H9 (cell line): Measurements from ENCODE around the gene CBLB. TPM values are rescaled to one million over a fixed set of nuclear protein-coding genes. Genes with fewer than 3 reads are reported as not detected.
A peak's percentile ranks its signal among the peaks of the same experiment; 100 is the strongest.

Experiments
- DNase-seq: peaks from one replicate; pipeline ENCODE4 v3.0.0-alpha.2; 2017
- H2AFZ ChIP-seq: one replicate; pipeline ENCODE4 v1.6.1; 2013; ENCODE audit warnings: mild to moderate bottlenecking, low read length, control low read depth, moderate library complexity
- H2AK5ac ChIP-seq: 2 replicates; pipeline ENCODE4 v1.6.1; 2013; ENCODE audit warnings: low read length, control low read depth, mixed read lengths; ENCODE audit not compliant: insufficient read length
- H2BK120ac ChIP-seq: one replicate; pipeline ENCODE4 v1.6.1; 2013; ENCODE audit warnings: low read depth, mild to moderate bottlenecking, low read length, control low read depth, inconsistent platforms; ENCODE audit not compliant: poor library complexity, severe bottlenecking
- H2BK12ac ChIP-seq: 2 replicates; pipeline ENCODE4 v1.6.1; 2013; ENCODE audit warnings: low read length, control low read depth, mixed read lengths, low read depth; ENCODE audit not compliant: insufficient read length
- H2BK15ac ChIP-seq: 2 replicates; pipeline ENCODE4 v1.6.1; 2013; ENCODE audit warnings: low read depth, low read length, control low read depth
- H2BK20ac ChIP-seq: one replicate; pipeline ENCODE4 v1.6.1; 2013; ENCODE audit warnings: low read depth, mild to moderate bottlenecking, low read length, control low read depth, inconsistent platforms; ENCODE audit not compliant: poor library complexity, severe bottlenecking
- H2BK5ac ChIP-seq: 2 replicates; pipeline ENCODE4 v1.6.1; 2013; ENCODE audit warnings: low read length, control low read depth, mixed read lengths; ENCODE audit not compliant: insufficient read length
- H3K14ac ChIP-seq: 2 replicates; pipeline ENCODE4 v1.6.1; 2013; ENCODE audit warnings: low read length, control low read depth; ENCODE audit not compliant: insufficient read depth
- H3K18ac ChIP-seq: 2 replicates; pipeline ENCODE4 v1.6.1; 2013; ENCODE audit warnings: low read depth, mild to moderate bottlenecking, mixed read lengths, low read length, control low read depth; ENCODE audit not compliant: insufficient read length
- H3K23ac ChIP-seq: 2 replicates; pipeline ENCODE4 v1.6.1; 2013; ENCODE audit warnings: low read length, control low read depth, mixed read lengths, low read depth; ENCODE audit not compliant: insufficient read length
- H3K23me2 ChIP-seq: 2 replicates; pipeline ENCODE4 v1.6.1; 2013; ENCODE audit warnings: low read depth, mild to moderate bottlenecking, mixed read lengths, low read length, control low read depth; ENCODE audit not compliant: insufficient read length, poor library complexity, severe bottlenecking
- H3K27ac ChIP-seq: 2 replicates; pipeline ENCODE4 v1.5.1; 2013; ENCODE audit warnings: low read length, control low read depth, mixed read lengths, low read depth; ENCODE audit not compliant: insufficient read length
- H3K27me3 ChIP-seq: 2 replicates; pipeline ENCODE4 v1.6.1; 2013; ENCODE audit warnings: low read length, control low read depth, inconsistent platforms; ENCODE audit not compliant: insufficient read depth
- H3K4ac ChIP-seq: 2 replicates; pipeline ENCODE4 v1.6.1; 2013; ENCODE audit warnings: low read depth, mild to moderate bottlenecking, control low read depth, inconsistent platforms, low read length, moderate library complexity
- H3K4me1 ChIP-seq: 2 replicates; pipeline ENCODE4 v1.6.1; 2013; ENCODE audit warnings: low read length, control low read depth, inconsistent platforms; ENCODE audit not compliant: insufficient read depth
- H3K4me2 ChIP-seq: 2 replicates; pipeline ENCODE4 v1.6.1; 2013; ENCODE audit warnings: low read length, control low read depth, mixed read lengths; ENCODE audit not compliant: insufficient read length, insufficient read depth
- H3K56ac ChIP-seq: 2 replicates; pipeline ENCODE4 v1.6.1; 2013; ENCODE audit warnings: low read depth, mild to moderate bottlenecking, mixed read lengths, low read length, control low read depth; ENCODE audit not compliant: insufficient read length
- H3K79me1 ChIP-seq: 2 replicates; pipeline ENCODE4 v1.6.1; 2013; ENCODE audit warnings: low read depth, mild to moderate bottlenecking, moderate library complexity, low read length, control low read depth, inconsistent platforms; ENCODE audit not compliant: insufficient read depth, poor library complexity, severe bottlenecking
- H3K79me2 ChIP-seq: 2 replicates; pipeline ENCODE4 v1.6.1; 2013; ENCODE audit warnings: low read length, control low read depth, inconsistent platforms; ENCODE audit not compliant: insufficient read depth
- H3K9ac ChIP-seq: 2 replicates; pipeline ENCODE4 v1.6.1; 2013; ENCODE audit warnings: low read length, control low read depth, mixed read lengths; ENCODE audit not compliant: insufficient read length; ENCODE audit errors: extremely low read depth
- H3K9me3 ChIP-seq: one replicate; pipeline ENCODE4 v1.6.1; 2013; ENCODE audit warnings: low read depth, low read length, inconsistent platforms; ENCODE audit not compliant: control insufficient read depth
- H3T11ph ChIP-seq: one replicate; pipeline ENCODE4 v1.6.1; 2013; ENCODE audit warnings: mild to moderate bottlenecking, low read length, control low read depth, inconsistent platforms
- H4K20me1 ChIP-seq: one replicate; pipeline ENCODE4 v1.6.1; 2013; ENCODE audit not compliant: control insufficient read depth, insufficient read length, insufficient read depth
- H4K5ac ChIP-seq: 2 replicates; pipeline ENCODE4 v1.6.1; 2013; ENCODE audit warnings: low read depth, mild to moderate bottlenecking, mixed read lengths, low read length, control low read depth; ENCODE audit not compliant: insufficient read length
- H4K8ac ChIP-seq: replicated peaks from 2 replicates; pipeline ENCODE4 v1.6.1; 2013; ENCODE audit warnings: low read length, control low read depth, mixed read lengths, low read depth; ENCODE audit not compliant: insufficient read length
- H4K91ac ChIP-seq: 2 replicates; pipeline ENCODE4 v1.6.1; 2013; ENCODE audit warnings: low read depth, mild to moderate bottlenecking, moderate library complexity, mixed read lengths, low read length, control low read depth; ENCODE audit not compliant: insufficient read length
- H3K27ac Mint-ChIP-seq, 3 experiments: 2 replicates in 2 of 3; 3 replicates in 1 of 3; pipeline ENCODE4 v1.8.0; 2020 to 2021; ENCODE audit warnings: mixed read lengths in 3 of 3, mild to moderate bottlenecking in 1 of 3, moderate library complexity in 1 of 3
- H3K27me3 Mint-ChIP-seq: 2 replicates; pipeline ENCODE4 v1.8.0; 2021; ENCODE audit warnings: low read depth, mild to moderate bottlenecking, moderate library complexity, mixed read lengths
- H3K36me3 Mint-ChIP-seq, 3 experiments: 2 replicates in 2 of 3; 3 replicates in 1 of 3; pipeline ENCODE4 v1.8.0; 2020 to 2021; ENCODE audit warnings: low read depth in 3 of 3, mixed read lengths in 3 of 3; ENCODE audit not compliant: insufficient read depth in 1 of 3
- H3K4me1 Mint-ChIP-seq, 2 experiments: 2 replicates each; pipeline ENCODE4 v1.8.0; 2020; ENCODE audit warnings: mixed read lengths in 2 of 2
- H3K4me3 Mint-ChIP-seq, 2 experiments: 2 replicates in 1 of 2; 3 replicates in 1 of 2; pipeline ENCODE4 v1.8.0; 2020 to 2021; ENCODE audit warnings: mild to moderate bottlenecking in 2 of 2, mixed read lengths in 2 of 2, moderate library complexity in 1 of 2
- H3K9me3 Mint-ChIP-seq, 2 experiments: 2 replicates in 1 of 2; 3 replicates in 1 of 2; pipeline ENCODE4 v1.8.0; 2020; ENCODE audit warnings: mild to moderate bottlenecking in 2 of 2, mixed read lengths in 2 of 2, moderate library complexity in 1 of 2
- CTCF ChIP-seq: fragments of 200-600 bp; sonication (generic); conservative IDR thresholded peaks from 3 replicates; pipeline ENCODE4 v1.8.0; 2021; ENCODE audit warnings: antibody characterized with exemption, mild to moderate bottlenecking
- WGBS: extraction: QIAGEN DNeasy Blood & Tissue Kit; methylation state at CpG from one replicate; pipeline ENCODE4 v1.1.7; 2013; ENCODE audit warnings: missing lambda C conversion rate, low lambda C conversion rate, mixed read lengths; ENCODE audit not compliant: insufficient read length; ENCODE audit errors: extremely low coverage; 5-methylcytosine and 5-hydroxymethylcytosine counted together
- total RNA-seq: library from RNA; stranded (reverse); gene quantifications from 2 replicates; pipeline ENCODE4 v1.2.1, GENCODE V29; 2021

CBLB gene
- total RNA-seq, 1 experiment from 2014 or later: 25.7 TPM

- H2BK12ac ChIP-seq: no peak overlapping the region
- no peaks in the 10 kb centered on the region for H3K9me3 ChIP-seq
- no peak overlapping the region for H4K5ac ChIP-seq
- Mint-ChIP-seq H3K9me3 (no peaks in the 10 kb centered on the region), H3K4me3 (no peak overlapping the region), H3K27me3 (no peaks in the 10 kb centered on the region), H3K36me3 (no peaks in the 10 kb centered on the region; a peak in 1 of 7 replicates), H3K27ac (peak overlapping the region in 2 of 3 experiments; percentile 42 to 81; a peak in 4 of 7 replicates), H3K4me1 (peaks cover 47% of the 10 kb centered on the region in 2 experiments)
- no peak overlapping the region for H2AFZ ChIP-seq
- H4K20me1 ChIP-seq: no peaks in the 10 kb centered on the region
- H3T11ph ChIP-seq: no peak overlapping the region
- no peak overlapping the region for H3K14ac ChIP-seq
- no peak overlapping the region for H2BK5ac ChIP-seq
- H3K56ac ChIP-seq: no peak overlapping the region
- no peak overlapping the region for H2AK5ac ChIP-seq
- H3K4me1 ChIP-seq: peaks cover 6% of the 10 kb centered on the region; the same call in 1 of the 2 replicates
- no peaks in the 10 kb centered on the region for H3K23me2 ChIP-seq
- H4K8ac ChIP-seq: no peak overlapping the region
- no peak overlapping the region for H4K91ac ChIP-seq
- H2BK120ac ChIP-seq: no peak overlapping the region
- H3K4me2 ChIP-seq: no peak overlapping the region
- H3K9ac ChIP-seq: no peak overlapping the region
- H3K18ac ChIP-seq: no peak overlapping the region
- no peak overlapping the region for H3K23ac ChIP-seq
- no peaks in the 10 kb centered on the region for H3K79me1 ChIP-seq
- no peak for DNase-seq
- H3K27ac ChIP-seq: no peak overlapping the region
- no peak for TF ChIP-seq CTCF
- H3K79me2 ChIP-seq: peaks cover 2% of the 10 kb centered on the region; the same call in 1 of the 2 replicates
- H2BK15ac ChIP-seq: no peak overlapping the region
- no peak overlapping the region for H3K4ac ChIP-seq
- no peak overlapping the region for H2BK20ac ChIP-seq
- H3K27me3 ChIP-seq: no peaks in the 10 kb centered on the region
- no CpG with 5 or more reads among the region's 5 CpGs for WGBS
Observed at GRCh38 chr3:105802118-105802706, 66.6 kb downstream of the CBLB start.
